H1 (cell line): ENCODE data around the gene TLE2. TPM values are rescaled to one million over a fixed set of nuclear protein-coding genes. Genes with fewer than 3 reads are reported as not detected.
A peak's percentile ranks its signal among the peaks of the same experiment; 100 is the strongest.

Source experiments
- CTCF ChIA-PET: fragments of 300-600 bp; sonication (Branson Sonifier 250); formaldehyde crosslinking; loops from one replicate; lab custom pipeline; 2021; ENCODE audit not compliant: partially characterized antibody; lab: Charles Lee
- POLR2A ChIA-PET: fragments of 300-600 bp; sonication (Branson Sonifier 250); formaldehyde crosslinking; loops from one replicate; lab custom pipeline; 2021; ENCODE audit warnings: inconsistent platforms; ENCODE audit not compliant: partially characterized antibody; lab: Charles Lee
- DNase-seq, 2 experiments: peaks; one replicate each; pipeline versions ENCODE4 v3.0.0 to v3.0.0-alpha.2; 2010 to 2022; ENCODE audit warnings: low spot score in 2 of 2, low read depth in 1 of 2, mixed read lengths in 1 of 2
- FAIRE-seq: peaks from 2 replicates; lab custom pipeline; 2011; peaks lifted over from hg19 to GRCh38; lab: Jason Lieb, UNC
- H2AFZ ChIP-seq: 2 replicates; pipeline ENCODE4 v1.8.1; 2012; ENCODE audit warnings: low read length, inconsistent platforms
- H2AK5ac ChIP-seq: 2 replicates; pipeline ENCODE4 v1.6.1; 2013; ENCODE audit warnings: low read depth, low read length
- H2BK120ac ChIP-seq: replicated peaks from 2 replicates; pipeline ENCODE3; 2013; ENCODE audit warnings: low read depth, low read length, inconsistent platforms
- H2BK12ac ChIP-seq: 2 replicates; pipeline ENCODE4 v1.6.1; 2013; ENCODE audit warnings: low read depth, low read length
- H2BK15ac ChIP-seq: 2 replicates; pipeline ENCODE4 v1.6.1; 2013; ENCODE audit warnings: low read length
- H2BK20ac ChIP-seq: 2 replicates; pipeline ENCODE4 v1.6.1; 2013; ENCODE audit warnings: low read length
- H2BK5ac ChIP-seq: 2 replicates; pipeline ENCODE4 v1.6.1; 2013; ENCODE audit warnings: low read depth, low read length
- H3K14ac ChIP-seq: 2 replicates; pipeline ENCODE4 v1.6.1; 2013; ENCODE audit warnings: inconsistent platforms; ENCODE audit not compliant: insufficient read length
- H3K18ac ChIP-seq: 2 replicates; pipeline ENCODE4 v1.6.1; 2013; ENCODE audit warnings: low read length; ENCODE audit errors: extremely low read depth
- H3K23ac ChIP-seq: 2 replicates; pipeline ENCODE4 v1.6.1; 2013; ENCODE audit warnings: inconsistent platforms; ENCODE audit not compliant: insufficient read length
- H3K23me2 ChIP-seq: 2 replicates; pipeline ENCODE4 v1.6.1; 2013; ENCODE audit warnings: low read depth, low read length
- H3K27ac ChIP-seq: 2 replicates; pipeline ENCODE4 v1.6.1; 2011; ENCODE audit warnings: low read depth, low read length, inconsistent platforms
- H3K27me3 ChIP-seq, 4 experiments: replicated peaks in 1 of 4; 1 replicate in 1 of 4; 2 replicates in 3 of 4; pipeline versions ENCODE4 v1.6.1 to v1.8.1; 2011 to 2013; ENCODE audit warnings: low read length in 3 of 4, mild to moderate bottlenecking in 3 of 4, inconsistent platforms in 2 of 4, mixed read lengths in 2 of 4, moderate library complexity in 1 of 4; ENCODE audit not compliant: control insufficient read depth in 3 of 4, insufficient read depth in 3 of 4; ENCODE audit errors: extremely low read depth in 1 of 4
- H3K36me3 ChIP-seq, 4 experiments: 2 replicates each; pipeline versions ENCODE4 v1.6.1 to v1.8.1; 2011 to 2013; ENCODE audit warnings: mild to moderate bottlenecking in 4 of 4, low read length in 3 of 4, moderate library complexity in 2 of 4, control low read depth in 1 of 4, inconsistent platforms in 1 of 4; ENCODE audit not compliant: insufficient read depth in 4 of 4, control insufficient read depth in 2 of 4
- H3K4ac ChIP-seq: replicated peaks from 2 replicates; pipeline ENCODE3; 2013; ENCODE audit warnings: low read length, low read depth, mixed read lengths, inconsistent platforms; ENCODE audit not compliant: insufficient read length
- H3K4me1 ChIP-seq, 4 experiments: replicated peaks in 1 of 4; 1 replicate in 1 of 4; 2 replicates in 3 of 4; pipeline versions ENCODE4 v1.6.1 to v1.8.1; 2011 to 2013; ENCODE audit warnings: low read length in 3 of 4, inconsistent platforms in 2 of 4, mixed read lengths in 1 of 4; ENCODE audit not compliant: insufficient read depth in 4 of 4, control insufficient read depth in 3 of 4
- H3K4me2 ChIP-seq, 2 experiments: 2 replicates each; pipeline versions ENCODE4 v1.6.1 to v1.8.1; 2011 to 2013; ENCODE audit warnings: low read depth in 2 of 2, low read length in 2 of 2, control low read depth in 1 of 2, inconsistent platforms in 1 of 2, mild to moderate bottlenecking in 1 of 2; ENCODE audit not compliant: insufficient read depth in 1 of 2
- H3K4me3 ChIP-seq, 4 experiments: fragments of 200-600, 300-600 bp in 1 of 4; sonication (generic), shearing (Covaris generic), sonication (Bioruptor Twin) in 1 of 4; 2 replicates each; pipeline versions ENCODE4 v1.5.1 to v1.8.1; 2011 to 2016; ENCODE audit warnings: low read length in 4 of 4, low read depth in 3 of 4, control low read depth in 2 of 4, inconsistent platforms in 2 of 4, mild to moderate bottlenecking in 2 of 4, mixed read lengths in 1 of 4, moderate library complexity in 1 of 4; ENCODE audit not compliant: insufficient read depth in 2 of 4; ENCODE audit errors: extremely low read depth in 1 of 4
- H3K56ac ChIP-seq: replicated peaks from 2 replicates; pipeline ENCODE3; 2013; ENCODE audit warnings: low read depth, mild to moderate bottlenecking, mixed read lengths, low read length, inconsistent platforms; ENCODE audit not compliant: insufficient read length
- H3K79me1 ChIP-seq: 2 replicates; pipeline ENCODE4 v1.6.1; 2013; ENCODE audit warnings: low read depth, low read length, control low read depth
- H3K79me2 ChIP-seq, 2 experiments: 2 replicates each; pipeline versions ENCODE4 v1.6.1 to v1.8.1; 2012 to 2013; ENCODE audit warnings: low read length in 2 of 2, mild to moderate bottlenecking in 2 of 2, inconsistent platforms in 1 of 2; ENCODE audit not compliant: insufficient read depth in 2 of 2, control insufficient read depth in 1 of 2
- H3K9ac ChIP-seq, 4 experiments: replicated peaks in 1 of 4; 1 replicate in 1 of 4; 2 replicates in 3 of 4; pipeline versions ENCODE4 v1.6.1 to v1.8.1; 2011 to 2013; ENCODE audit warnings: low read depth in 3 of 4, low read length in 3 of 4, control low read depth in 2 of 4, mild to moderate bottlenecking in 2 of 4, moderate library complexity in 2 of 4, inconsistent platforms in 1 of 4; ENCODE audit errors: extremely low read depth in 1 of 4
- H3K9me3 ChIP-seq, 2 experiments: 2 replicates each; pipeline versions ENCODE4 v1.6.1 to v1.8.1; 2012 to 2013; ENCODE audit warnings: mild to moderate bottlenecking in 2 of 2, moderate library complexity in 2 of 2, control low read depth in 1 of 2, inconsistent platforms in 1 of 2, low read depth in 1 of 2, low read length in 1 of 2, mixed read lengths in 1 of 2; ENCODE audit not compliant: insufficient read depth in 2 of 2
- H4K20me1 ChIP-seq, 2 experiments: replicated peaks in 1 of 2; 2 replicates each; pipeline versions ENCODE3 to v1.8.1; 2011 to 2013; ENCODE audit warnings: inconsistent platforms in 2 of 2, low read length in 2 of 2, mild to moderate bottlenecking in 1 of 2; ENCODE audit not compliant: insufficient read depth in 2 of 2, control insufficient read depth in 1 of 2
- H4K5ac ChIP-seq: 2 replicates; pipeline ENCODE4 v1.6.1; 2013; ENCODE audit warnings: low read length, low read depth, mixed read lengths, inconsistent platforms; ENCODE audit not compliant: insufficient read length
- H4K8ac ChIP-seq: 2 replicates; pipeline ENCODE4 v1.8.0; 2013; ENCODE audit warnings: mild to moderate bottlenecking, moderate library complexity, low read length, inconsistent platforms; ENCODE audit not compliant: insufficient read depth; ENCODE audit errors: extremely low read depth
- H4K91ac ChIP-seq: replicated peaks from 2 replicates; pipeline ENCODE3; 2013; ENCODE audit warnings: low read length, mixed read lengths, inconsistent platforms; ENCODE audit not compliant: insufficient read length
- RAD21 ChIP-seq, 2 experiments: IDR thresholded peaks in 1 of 2; conservative IDR thresholded peaks in 1 of 2; 2 replicates each; pipeline ENCODE4 v1.6.1; 2011; ENCODE audit warnings: low read depth in 2 of 2, low read length in 2 of 2, improper control_type of control experiment in 1 of 2, inconsistent platforms in 1 of 2, mild to moderate bottlenecking in 1 of 2, moderate library complexity in 1 of 2
- ZNF274 ChIP-seq: IDR thresholded peaks from 2 replicates; pipeline ENCODE4 v1.7.0; 2012; ENCODE audit warnings: low read length, borderline replicate concordance; ENCODE audit errors: extremely low read depth
- WGBS, 2 experiments: shearing (Covaris generic) in 1 of 2; methylation state at CpG; one replicate each; pipeline versions ENCODE4 v1.1.6 to v1.1.7; 2013 to 2015; ENCODE audit warnings: low lambda C conversion rate in 2 of 2, mixed read lengths in 2 of 2, inconsistent platforms in 1 of 2, low coverage in 1 of 2, missing lambda C conversion rate in 1 of 2; ENCODE audit not compliant: insufficient replicate concordance in 2 of 2, insufficient coverage in 1 of 2, insufficient read length in 1 of 2; ENCODE audit errors: extremely low coverage in 1 of 2, missing lambda C conversion rate in 1 of 2; 5-methylcytosine and 5-hydroxymethylcytosine counted together
- polyA plus RNA-seq, 7 experiments: library from polyadenylated mRNA; depleted of rRNA in 3 of 7; stranded (reverse) in 5 of 7; unstranded in 2 of 7; fragments of >200 nt in 5 of 7; fragments of 200-250 nt in 2 of 7; gene quantifications; 1 replicate in 5 of 7; 2 replicates in 1 of 7; 4 replicates in 1 of 7; pipeline versions ENCODE4 v1.2.1 to v1.2.3, GENCODE V29; 2011 to 2013; ENCODE audit warnings: missing spikeins in 2 of 7, mixed read lengths in 2 of 7
- total RNA-seq: library from RNA; stranded (reverse); fragmentation: NEBNext Ultra II Directional; extraction: Animal tissue kit (Norgen Biotek cat#: 25700); gene quantifications from 2 replicates; pipeline ENCODE4 v1.2.1, GENCODE V29; 2021

TLE2 gene
- total and polyA plus RNA-seq, 2 of the 8 experiments (the other 6 are each of a cell fraction or from before 2014, with no cell fraction given) = 8.0 to 11.5 TPM

GRCh38 chr19:3024870-3025548, 4.1 kb downstream of the TLE2 start:
- DNase-seq = peak in 1 of 2 experiments; percentile 67
- ChIA-PET POLR2A (interaction anchor here (0.8 to 2.8 kb wide), 4 partner anchors 9 to 38 kb away, joined by 3 to 20 read pairs (median 7); no protein-coding TSS in a partner anchor), CTCF (interaction anchor here (0.6 to 2.4 kb wide), 12 partner anchors 10 to 137 kb away, joined by 3 to 10 read pairs (median 4); no protein-coding TSS in a partner anchor)
- no peak overlapping the region for H3K9ac ChIP-seq
- FAIRE-seq = no peak
- H3K36me3 ChIP-seq = no peaks in the 10 kb centered on the region
- no peak overlapping the region for H3K14ac ChIP-seq
- peaks cover 0 to 18% (median 13%) of the 10 kb centered on the region in 4 experiments; a peak in 6 of 7 replicates for H3K4me1 ChIP-seq
- H3K56ac ChIP-seq = no peak overlapping the region
- H2AFZ ChIP-seq = peak overlapping the region; percentile 61
- H3K18ac ChIP-seq = peak overlapping the region; percentile 95
- H2BK120ac ChIP-seq = peak overlapping the region; percentile 24
- H4K20me1 ChIP-seq = no peaks in the 10 kb centered on the region
- H4K5ac ChIP-seq = peak overlapping the region; percentile 10
- H3K4me2 ChIP-seq = peak overlapping the region; percentile 74 to 80
- peak overlapping the region; percentile 20; the same call in 1 of the 2 replicates for H2BK15ac ChIP-seq
- peaks cover 9 to 43% (median 35%) of the 10 kb centered on the region in 4 experiments for H3K27me3 ChIP-seq
- H2BK12ac ChIP-seq = peak overlapping the region; percentile 90; the same call in 1 of the 2 replicates
- peak overlapping the region; percentile 76 for H4K91ac ChIP-seq
- H3K79me1 ChIP-seq = no peaks in the 10 kb centered on the region
- no peaks in the 10 kb centered on the region for H3K79me2 ChIP-seq
- no peaks in the 10 kb centered on the region for H3K9me3 ChIP-seq
- H3K23me2 ChIP-seq = peaks cover 9% of the 10 kb centered on the region; the same call in 1 of the 2 replicates
- H4K8ac ChIP-seq = no peak overlapping the region
- TF ChIP-seq ZNF274 (no peak), RAD21 (IDR thresholded peaks at IDR 0.05 in 1 of 2, conservative IDR thresholded peaks at IDR 0.05 in 1 of 2; ENCODE audit: low read depth in 2 of 2, low read length in 2 of 2) (no peak)
- H3K4ac ChIP-seq = peak overlapping the region; percentile 71
- H2BK20ac ChIP-seq = no peak overlapping the region
- H2BK5ac ChIP-seq = peak overlapping the region; percentile 55; the same call in 1 of the 2 replicates
- no peak overlapping the region for H3K27ac ChIP-seq
- H3K4me3 ChIP-seq = peak overlapping the region; percentile 4 to 46 (median 8); a peak in 5 of 8 replicates
- WGBS, 2 experiments = 26% methylated on average over 22 of the region's 30 CpGs; no CpG with 5 or more reads in 1 of the 2 experiments
- no peak overlapping the region for H2AK5ac ChIP-seq
- no peak overlapping the region for H3K23ac ChIP-seq
